Measurements from ENCODE around the gene KIF1A.
"Not testable (repeated sequence)": the region's sequence is repeated elsewhere in the genome, so short reads cannot be mapped to it uniquely, and the experiment has no call there.

The KIF1A gene

DNA sequence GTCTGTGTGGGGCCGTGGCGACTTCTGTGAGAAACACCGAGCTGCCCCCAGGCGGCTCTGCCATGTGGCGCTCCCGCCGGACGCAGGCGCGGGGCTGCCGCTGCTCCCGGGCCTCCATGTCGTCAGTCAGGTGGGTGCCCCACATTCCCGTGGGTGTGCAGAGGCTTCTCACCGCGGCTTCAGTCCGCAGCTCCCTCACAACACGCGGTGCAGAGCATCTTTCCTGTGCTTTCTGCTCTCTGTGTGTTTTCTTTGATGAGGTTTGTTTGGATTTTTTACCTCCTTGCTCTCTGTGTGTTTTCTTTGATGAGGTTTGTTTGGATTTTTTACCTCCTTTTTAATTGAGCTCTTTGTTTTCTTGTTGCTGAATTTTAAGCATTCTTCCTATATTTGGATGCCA is 115.4 kb downstream of the KIF1A start:
- DNase-seq (ENCODE audit: low read depth in 2 of 2): no peak

DNA sequence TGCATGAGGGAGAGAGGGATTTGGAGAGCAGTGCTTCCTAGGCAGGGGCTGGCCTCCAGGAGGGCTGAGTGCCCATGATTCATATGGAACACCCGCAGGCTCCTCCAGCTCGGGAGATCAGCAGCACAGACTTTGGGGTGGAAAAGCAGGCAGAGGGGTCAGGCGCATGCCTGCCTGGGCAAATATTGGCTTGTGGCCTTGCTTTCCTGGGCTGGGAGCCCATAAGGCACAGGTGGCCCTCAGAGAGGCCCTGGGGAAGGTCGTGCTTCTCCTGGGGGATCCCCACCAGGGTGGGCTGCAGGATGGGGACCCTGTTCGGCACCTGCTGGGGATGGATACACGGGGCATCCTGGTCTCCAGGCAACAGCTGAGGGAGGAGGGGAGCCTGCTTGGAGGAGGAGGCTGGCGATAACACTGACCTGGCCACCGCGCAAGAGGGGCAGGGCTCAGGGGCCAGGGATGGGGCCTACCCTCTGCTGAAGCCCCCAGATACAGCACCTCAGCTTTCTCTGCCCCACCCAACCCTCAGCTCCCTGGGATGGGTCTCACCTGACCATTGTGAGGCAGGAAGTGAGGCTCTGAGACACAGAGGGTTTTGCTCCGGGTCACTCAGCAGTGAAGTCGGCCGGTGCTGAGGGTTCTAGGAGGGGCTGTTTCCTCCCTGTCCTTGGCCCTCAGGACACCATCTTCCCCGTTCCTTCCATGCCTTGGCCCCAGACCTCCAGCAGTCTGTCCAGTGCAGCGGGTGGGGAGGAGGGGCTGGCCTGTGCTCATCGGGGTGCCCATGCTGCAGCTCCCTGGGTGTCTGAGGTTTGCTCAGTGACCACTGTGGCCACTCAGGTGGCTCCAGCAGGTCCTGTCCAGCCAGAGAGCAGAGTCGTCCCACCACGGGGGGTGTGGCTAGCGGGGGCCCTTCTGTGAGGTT is 116.3 kb downstream of the KIF1A start:
- no peak for DNase-seq (ENCODE audit: low read depth in 2 of 2)

DNA sequence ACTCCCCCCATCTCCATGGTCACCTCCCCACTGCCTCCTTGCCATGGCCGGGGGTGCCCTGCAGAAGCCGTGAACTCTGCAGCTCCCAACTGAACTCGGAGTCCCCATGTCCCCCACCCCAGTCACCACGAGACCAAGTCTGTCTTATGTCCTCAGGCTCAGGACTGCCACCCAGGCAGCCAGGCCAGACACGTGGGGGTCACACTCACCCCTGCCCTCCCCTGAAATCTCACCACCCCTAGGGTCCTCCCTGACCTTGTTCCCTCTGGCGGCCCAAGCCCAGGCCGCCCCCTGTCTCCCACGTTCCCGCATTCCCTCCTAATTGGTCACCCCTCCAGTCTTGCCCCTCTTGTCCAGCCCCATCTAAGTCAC is 117.4 kb downstream of the KIF1A start:
- DNase-seq (ENCODE audit: low read depth in 2 of 2): no peak

DNA sequence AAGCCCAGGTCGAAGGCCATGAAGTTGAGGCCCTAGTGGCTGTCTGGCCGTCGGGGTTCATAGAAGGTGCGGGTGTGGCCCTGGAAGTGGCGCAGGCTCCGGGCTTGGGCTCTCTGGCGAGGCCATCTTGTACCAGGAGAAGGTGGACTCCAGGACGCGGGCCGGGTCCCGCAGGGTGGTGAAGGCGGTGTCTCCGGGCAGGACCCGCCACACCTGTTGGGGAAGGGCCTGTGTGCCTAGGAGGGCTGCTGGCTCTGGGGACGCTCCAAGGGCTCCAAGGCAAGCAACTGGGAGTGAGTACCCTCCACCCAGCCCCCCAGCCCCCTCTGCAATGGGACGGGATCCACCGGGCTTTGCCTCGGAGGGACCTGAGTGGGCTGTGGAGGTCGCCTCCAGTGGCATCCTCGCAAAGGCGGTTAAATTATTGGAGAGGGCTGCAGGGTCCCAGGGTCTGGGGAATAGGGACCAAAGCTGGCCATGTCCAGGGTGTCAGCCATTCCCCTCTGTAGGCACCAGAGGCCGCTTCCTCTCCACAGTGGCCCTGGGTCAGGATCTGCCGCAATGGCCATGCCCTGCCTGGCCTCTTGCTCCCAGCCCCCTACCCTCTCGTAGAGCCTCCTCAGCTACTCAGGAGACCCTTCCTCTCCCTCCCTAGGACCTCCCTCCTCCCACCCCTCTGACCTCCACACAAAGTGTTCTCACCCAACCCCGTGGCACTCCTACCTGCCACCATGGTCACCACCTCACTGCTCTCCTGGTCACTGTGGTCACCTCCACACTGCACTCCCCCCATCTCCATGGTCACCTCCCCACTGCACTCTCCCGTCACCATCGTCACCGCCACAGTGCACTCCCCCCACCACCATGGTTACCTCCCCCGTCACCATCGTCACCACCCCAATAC is 118.0 kb downstream of the KIF1A start:
- DNase-seq (ENCODE audit: low read depth in 2 of 2): no peak

DNA sequence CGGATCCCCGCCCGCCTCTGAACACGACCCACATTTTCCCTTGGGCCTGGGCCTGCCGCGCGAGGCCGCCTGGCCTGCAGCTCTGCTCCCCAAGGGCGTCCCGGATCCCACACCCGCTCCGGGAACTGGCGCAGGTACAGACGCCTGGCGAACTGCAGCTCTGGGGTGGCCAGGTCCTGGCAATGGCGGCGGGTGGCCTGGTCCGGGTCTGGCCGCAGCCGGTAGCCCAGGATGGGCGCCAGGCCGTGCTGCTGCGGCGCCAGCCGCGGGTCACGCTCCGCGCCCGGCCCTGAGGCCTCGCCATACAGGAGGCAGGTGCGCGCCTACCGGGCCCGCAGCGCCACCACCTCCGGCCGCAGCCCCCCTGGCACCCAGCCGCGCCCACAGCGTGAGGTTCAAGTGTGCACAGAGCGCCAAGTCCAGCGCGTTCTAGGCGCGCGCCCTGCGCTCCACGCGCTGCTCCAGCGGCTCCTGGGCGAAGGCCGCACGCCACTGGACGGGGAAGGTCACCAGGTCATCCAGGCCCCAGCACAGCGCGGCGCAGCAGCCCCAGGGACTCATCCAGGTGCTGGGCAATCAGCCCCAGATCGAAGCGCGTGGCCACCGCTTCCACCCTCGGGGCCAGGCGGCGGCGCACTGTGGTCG is 118.8 kb downstream of the KIF1A start:
- DNase-seq (ENCODE audit: low read depth in 2 of 2): no peak

DNA sequence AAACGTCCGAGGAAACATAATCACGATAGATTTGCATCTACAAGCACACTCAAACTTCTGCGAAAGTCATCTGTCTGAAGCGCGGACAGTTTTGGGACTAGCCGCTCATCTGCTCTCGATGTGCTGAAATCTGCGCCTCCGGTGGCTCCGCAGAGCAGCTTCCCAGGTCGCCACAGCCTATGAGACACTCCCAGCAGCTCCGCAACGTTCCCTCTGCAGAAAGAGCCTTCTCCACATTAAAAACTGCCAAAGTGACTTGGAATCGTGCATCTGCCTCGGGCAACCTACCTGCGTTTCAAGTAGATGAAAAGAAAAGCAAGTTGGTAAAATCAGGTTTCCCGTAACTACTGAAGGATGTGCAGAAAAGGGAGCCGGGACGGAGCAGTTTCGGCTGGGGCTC is 119.4 kb downstream of the KIF1A start:
- not testable (repeated sequence) for DNase-seq (ENCODE audit: low read depth in 2 of 2)

DNA sequence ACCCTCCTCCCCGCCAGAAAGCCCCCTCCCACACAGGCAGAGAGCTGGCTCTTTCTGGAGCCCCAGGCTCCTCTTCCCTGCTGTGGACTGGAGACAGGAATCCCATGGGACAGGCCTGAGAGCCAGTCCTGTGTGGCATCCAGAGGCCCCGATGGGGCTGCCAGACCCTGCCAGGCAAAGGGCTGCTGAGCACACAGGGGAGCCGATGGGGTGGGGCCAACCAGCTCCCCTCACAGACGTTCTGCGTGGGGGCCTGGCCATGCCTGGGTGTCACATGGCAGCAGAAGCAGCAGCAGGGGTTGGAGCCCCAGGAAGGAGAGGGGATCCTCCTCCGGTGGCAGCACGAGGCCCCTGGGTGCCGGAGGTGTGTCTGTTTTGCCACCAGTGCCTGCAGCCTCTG is 120.2 kb downstream of the KIF1A start:
- not testable (repeated sequence) for DNase-seq (ENCODE audit: low read depth in 2 of 2)

DNA sequence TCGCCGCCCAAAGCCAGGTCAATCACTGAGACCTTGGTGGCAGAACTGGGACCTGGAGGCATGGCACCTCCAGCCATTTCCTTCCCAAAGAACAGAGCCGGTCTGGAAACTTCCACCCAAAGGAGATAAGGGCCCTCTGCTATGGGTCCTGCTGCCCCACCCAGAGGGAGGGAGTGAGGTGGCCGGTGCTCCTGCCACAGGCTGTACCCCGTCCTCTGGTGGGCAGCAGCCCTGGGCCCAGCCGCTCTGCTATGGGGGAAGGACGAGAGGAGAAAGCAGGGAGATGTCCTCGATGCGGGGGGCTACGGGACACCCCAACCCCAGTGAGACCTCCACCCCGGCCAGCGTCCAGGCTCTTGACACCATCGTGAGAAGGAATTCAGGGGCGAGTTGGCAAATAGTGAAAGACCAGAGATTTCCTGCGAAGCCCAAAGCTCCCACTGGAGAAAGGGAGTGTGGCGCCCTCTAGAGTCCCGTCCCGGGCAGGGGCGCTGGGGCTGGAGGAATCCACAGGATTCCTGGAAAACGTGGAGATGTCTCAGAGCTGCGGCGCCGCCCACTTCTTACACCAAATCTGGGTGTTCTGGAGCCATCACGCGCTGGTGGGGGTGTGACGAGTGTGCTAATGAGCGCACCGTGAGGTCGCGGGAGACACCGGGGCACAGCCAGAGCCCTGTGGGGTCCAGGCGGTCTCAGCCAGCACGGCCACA is 121.0 kb downstream of the KIF1A start:
- DNase-seq (ENCODE audit: low read depth in 2 of 2): not testable (repeated sequence)

DNA sequence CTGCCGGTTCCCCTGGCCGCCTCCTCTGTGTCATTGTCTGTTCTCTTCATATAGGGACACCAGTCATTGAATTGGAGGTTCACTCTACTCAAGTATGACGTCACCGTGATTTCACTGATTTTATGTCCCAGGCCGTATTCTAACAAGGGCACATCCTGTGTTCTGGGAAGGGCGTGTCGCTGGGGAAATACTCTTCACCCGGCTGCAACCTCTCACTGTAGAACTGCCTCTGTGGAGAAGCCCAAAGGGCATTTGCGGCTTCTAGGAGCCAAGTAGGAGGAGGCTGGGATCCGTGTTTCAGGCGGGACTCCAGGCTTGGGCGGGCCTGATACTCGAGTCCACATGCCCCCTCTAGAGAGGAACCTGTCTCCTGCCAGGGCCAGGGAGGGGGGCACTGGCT is 123.5 kb downstream of the KIF1A start:
- not testable (repeated sequence) for DNase-seq (ENCODE audit: low read depth in 2 of 2)

DNA sequence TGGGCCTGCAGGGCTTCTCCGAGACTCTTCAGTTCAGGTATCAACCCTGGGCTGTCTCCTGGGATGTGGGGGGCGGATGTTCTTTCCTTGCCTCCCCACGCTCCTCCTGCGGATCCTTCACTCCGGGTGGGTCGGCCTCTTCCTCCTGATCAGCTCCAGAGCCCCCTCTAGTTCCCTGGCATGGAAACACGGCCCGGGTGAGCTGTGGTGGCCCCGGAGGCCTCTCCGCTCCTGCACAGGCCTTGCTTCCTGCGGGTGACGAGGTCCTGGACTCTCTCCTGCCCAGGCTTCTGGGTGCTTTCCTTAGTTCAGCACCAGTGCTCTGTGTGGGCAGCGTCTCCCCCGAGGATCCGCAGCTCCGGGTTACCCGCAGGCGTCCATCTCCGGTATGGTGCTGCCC is 124.4 kb downstream of the KIF1A start:
- DNase-seq (ENCODE audit: low read depth in 2 of 2): not testable (repeated sequence)

DNA sequence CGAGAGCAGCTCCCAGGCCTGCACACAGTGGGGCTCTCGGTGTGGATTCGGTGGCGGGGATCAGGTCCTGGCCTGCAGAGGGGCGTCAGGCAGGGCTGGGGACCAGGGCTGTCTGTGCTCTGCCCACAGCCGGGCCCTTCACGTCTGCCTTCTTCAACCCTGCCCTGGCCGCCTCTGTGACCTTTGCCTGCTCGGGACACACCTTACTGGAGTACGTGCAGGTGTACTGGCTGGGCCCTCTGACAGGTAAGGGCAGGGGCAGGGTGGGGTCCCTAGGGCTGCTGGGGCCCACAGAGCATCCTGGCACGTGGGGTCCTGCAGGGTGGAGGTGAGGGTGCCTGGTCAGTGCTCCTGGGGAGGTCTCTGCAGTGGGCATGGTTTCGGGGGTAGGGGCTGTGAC is 125.7 kb downstream of the KIF1A start:
- DNase-seq (ENCODE audit: low read depth in 2 of 2): not testable (repeated sequence)

DNA sequence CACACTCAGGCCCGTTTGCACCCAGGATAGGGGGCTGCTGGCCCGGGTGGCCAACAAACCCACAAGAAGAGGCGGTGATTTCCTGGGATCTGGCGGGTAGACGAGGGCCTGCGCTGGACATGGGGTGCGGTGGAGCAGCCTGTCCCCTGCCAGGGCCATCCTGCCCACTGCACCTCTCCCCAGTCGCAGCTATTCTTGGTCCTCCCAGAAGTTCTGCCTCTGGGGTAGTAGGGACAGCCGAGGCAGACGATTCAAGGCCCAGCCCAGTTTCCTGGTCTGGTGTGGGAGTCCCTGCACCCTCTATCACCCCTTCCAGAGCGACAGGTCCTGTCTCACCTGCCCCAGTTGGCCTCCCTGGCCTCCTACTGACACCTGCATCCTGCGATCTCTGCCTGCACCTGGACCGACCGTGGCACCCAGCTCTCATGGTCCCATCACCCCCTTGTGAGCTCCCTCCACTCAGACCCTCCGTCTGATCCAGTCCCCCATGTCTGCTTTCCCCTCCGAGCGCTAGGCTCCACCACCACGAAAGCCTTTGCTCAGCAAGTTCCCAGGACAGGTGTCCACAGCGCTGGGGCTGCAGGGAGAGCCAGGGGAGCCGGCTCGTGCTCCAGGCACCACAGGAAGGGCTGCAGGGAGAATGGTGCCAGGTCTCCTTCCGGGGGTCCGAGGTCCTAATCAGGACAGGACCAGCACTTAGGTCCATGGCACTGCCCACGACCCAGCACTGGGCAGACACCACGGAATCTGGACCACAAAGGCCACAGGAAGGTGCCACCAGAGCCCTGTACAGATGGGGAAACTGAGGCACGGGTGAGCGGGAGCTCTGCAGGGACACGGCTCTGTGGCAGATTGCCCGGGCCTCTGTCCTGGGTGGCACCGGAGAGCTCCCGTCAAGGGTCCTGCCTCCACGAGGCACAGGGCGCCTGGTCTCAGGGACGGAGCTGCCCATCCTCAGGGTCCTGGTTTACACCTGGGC is 127.1 kb downstream of the KIF1A start:
- not testable (repeated sequence) for DNase-seq (ENCODE audit: low read depth in 2 of 2)

DNA sequence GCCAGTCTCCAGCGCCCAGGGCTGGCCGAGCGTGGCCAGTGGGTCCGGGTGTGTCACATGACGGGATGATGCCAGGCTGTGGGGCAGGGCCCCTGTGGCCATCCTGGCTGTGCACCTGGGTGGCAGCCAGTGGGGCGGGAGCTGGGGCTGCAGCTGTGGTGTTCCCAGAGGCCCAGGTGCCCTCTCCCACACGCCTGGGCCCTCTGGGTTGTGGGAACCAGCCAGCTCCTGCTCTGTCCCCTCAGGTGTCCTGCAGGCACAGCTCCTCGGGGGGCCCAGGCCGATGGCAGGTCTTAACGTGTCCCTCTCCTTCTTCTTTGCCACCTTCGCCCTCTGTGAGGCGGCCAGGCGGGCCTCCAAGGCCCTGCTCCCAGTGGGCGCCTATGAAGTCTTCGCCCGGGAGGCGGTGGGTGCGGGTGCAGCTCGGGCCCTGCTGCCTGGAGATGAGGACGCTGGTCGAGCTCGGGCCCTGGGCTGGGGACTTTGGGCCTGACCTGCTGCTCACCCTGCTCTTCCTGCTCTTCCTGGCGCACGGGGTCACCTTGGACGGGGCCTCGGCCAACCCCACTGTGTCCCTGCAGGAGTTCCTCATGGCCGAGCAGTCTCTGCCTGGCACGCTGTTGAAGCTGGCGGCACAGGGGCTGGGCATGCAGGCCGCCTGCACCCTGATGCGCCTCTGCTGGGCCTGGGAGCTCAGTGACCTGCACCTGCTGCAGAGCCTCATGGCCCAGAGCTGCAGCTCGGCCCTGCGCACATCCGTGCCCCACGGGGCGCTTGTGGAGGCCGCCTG is 128.2 kb downstream of the KIF1A start, which contains the start of gene AQP12A:
Gene AQP12A, plus strand, starts transcription at position 236 of the 790 bp plus-strand sequence. Its CDS starts 48 bp downstream, at position 284.
- DNase-seq (ENCODE audit: low read depth in 2 of 2): not testable (repeated sequence)

DNA sequence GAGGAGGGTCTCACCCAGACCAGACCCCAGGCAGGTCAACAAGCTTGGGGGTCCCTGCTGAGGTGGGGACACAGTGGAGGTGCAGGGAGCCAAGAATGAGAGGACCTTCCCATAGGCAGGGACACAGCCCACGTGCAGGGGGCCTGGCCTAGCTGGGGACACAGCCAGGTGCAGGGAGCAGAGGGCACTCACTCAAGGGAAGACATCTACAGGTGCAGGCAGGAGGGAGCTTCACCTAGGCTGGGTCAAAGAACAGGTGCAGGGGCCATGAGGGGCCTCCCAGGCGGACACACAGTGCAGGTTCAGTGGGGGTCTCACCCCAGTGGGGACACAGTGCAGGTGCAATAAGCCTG is 129.0 kb downstream of the KIF1A start:
- DNase-seq (ENCODE audit: low read depth in 2 of 2): not testable (repeated sequence)

DNA sequence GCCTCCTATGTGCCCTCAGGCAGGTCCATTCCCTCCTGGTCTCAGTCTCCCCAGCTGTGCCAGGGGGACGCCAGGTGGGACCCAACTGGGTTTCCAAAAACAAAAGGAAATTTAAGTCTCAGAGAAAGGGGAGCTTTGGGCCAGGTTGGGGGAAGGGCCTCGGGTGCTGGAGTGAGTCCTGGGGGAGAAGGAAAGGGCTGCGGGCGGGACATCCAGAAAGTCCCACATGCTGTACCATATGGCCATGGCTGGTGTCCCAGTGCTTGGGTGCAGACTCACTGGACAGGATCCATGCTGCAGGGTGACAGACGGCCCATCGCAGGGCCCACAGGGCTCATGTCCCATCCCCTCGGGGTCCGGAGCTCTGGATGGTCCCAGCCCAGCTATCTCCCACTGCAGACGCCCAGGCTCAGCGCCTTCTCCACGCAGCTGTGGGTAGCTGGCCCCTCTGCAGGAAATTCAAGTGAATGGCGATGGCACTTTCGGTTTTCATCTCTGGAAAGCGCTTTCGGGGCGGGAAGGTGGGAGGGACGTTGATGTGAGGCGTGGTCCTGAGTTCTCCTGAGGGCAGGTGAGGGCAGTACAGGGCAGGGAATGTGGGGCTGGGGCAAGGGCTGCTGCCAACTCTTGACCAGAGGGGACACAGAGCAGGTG is 129.5 kb downstream of the KIF1A start:
- not testable (repeated sequence) for DNase-seq (ENCODE audit: low read depth in 2 of 2)

DNA sequence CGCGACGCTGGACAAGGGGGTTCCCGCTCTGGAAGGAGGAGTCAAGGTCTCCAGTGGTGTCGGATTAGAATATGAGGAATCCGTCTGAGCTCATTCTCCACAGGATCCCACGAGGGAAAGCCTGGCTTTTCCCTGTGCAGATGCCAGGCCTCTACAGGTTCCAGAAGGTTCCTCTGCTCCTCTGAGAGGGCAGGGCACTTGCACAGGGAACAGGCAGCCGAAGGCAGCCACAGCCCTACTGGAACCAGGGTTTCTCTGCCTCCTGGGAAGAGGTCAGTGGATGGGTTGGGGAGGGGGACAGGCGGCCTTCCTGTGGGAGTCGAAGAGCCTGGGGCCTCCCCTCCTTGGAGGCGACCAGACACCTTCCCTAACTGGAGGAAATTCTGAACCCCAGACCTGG is 130.0 kb downstream of the KIF1A start:
- no peak for DNase-seq (ENCODE audit: low read depth in 2 of 2)

DNA sequence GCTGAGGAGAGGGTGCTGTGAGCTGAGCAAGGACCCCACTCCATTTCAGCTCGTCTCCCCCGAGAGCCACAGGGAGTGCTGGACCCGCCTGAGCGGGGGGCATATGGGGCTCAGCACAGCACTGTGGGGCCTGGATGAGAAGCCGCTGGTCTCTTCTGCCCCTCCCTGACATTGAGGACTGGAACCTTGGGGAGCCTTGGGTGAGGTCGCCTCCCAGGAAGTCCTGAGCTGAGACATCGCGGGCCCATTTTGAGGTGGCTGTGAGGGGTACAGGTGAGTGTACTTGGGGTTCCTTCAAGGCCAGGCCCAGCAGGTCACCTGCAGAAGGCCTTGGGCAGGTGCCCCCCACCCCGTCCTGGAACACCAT is 131.5 kb downstream of the KIF1A start:
- DNase-seq (ENCODE audit: low read depth in 2 of 2): no peak

DNA sequence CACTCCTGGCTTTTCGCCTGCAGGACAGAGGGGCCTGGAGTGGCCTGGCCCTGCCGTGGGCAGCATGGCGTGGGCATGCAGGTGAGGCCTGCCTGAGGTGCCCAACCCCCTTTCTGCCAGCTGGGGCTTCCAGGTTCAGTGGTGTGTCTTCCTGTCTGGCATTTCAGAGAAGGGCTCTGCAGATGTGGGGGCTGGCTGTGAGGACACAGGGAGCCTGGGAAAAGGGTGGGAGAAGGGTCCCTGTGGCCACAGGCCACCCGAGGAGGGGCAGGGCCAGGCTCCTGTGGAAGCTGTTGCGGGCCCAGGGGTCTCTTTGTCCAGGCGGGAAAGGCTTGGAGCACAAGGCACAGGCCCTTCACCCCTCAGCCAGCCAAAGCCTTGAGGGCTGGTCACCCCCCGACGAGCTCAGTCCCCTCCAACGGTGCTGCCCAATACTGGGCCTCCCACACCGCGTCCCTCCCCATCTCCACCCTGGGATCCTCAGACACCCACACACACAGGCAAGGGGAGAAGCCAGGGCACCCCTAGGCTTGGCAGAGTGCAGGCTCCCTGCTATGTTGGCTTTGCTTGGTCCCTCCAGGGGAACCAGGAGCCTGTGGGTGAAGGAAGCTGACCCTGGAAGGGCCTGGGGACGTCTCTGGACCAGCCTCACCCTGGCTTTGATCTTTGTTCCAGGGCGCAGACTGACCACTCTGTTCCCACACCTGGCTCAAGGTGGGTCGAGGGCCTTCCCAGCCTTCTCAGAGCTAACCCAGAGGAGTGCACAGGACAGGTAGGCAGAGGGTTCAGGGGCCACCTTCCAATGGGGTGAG is 132.1 kb downstream of the KIF1A start:
- no peak for DNase-seq (ENCODE audit: low read depth in 2 of 2)
